NCI-H1930 (cell line): ENCODE results near the gene SORBS2.

ENCODE experiments used
- DNase-seq, 2 experiments: peaks; one replicate each; lab custom pipeline; 2025; lab: John Stamatoyannopoulos, UW

Gene SORBS2

GRCh38 chr4:185589067-185589836, 222.7 kb downstream of the SORBS2 start:
- DNase-seq = no peak

GRCh38 chr4:185587427-185588161, 224.4 kb downstream of the SORBS2 start:
- peak; percentile 24 to 26 for DNase-seq

- DNase-seq = no peak
Observed at GRCh38 chr4:185587030-185587426, 225.0 kb downstream of the SORBS2 start.

- no peak for DNase-seq
Observed at GRCh38 chr4:185585211-185585610, 226.8 kb downstream of the SORBS2 start.

- DNase-seq = no peak
Observed at GRCh38 chr4:185583813-185584212, 228.2 kb downstream of the SORBS2 start.

- no peak for DNase-seq
Observed at GRCh38 chr4:185582651-185583400, 229.2 kb downstream of the SORBS2 start.

- DNase-seq = no peak
Observed at GRCh38 chr4:185580699-185581098, 231.3 kb downstream of the SORBS2 start.

- DNase-seq = no peak
Observed at GRCh38 chr4:185578284-185578683, 233.7 kb downstream of the SORBS2 start.

- DNase-seq = no peak
Observed at GRCh38 chr4:185576962-185577950, 234.7 kb downstream of the SORBS2 start.

GRCh38 chr4:185576314-185576961, 235.6 kb downstream of the SORBS2 start:
- DNase-seq = no peak

GRCh38 chr4:185573651-185574199, 238.3 kb downstream of the SORBS2 start:
- DNase-seq = no peak

- no peak for DNase-seq
Observed at GRCh38 chr4:185570727-185571126, 241.3 kb downstream of the SORBS2 start.

GRCh38 chr4:185567381-185568376, 244.3 kb downstream of the SORBS2 start:
- DNase-seq = no peak

GRCh38 chr4:185566972-185567371, 245.0 kb downstream of the SORBS2 start:
- DNase-seq = no peak

- no peak for DNase-seq
Observed at GRCh38 chr4:185566425-185566824, 245.6 kb downstream of the SORBS2 start.

GRCh38 chr4:185565696-185566095, 246.3 kb downstream of the SORBS2 start:
- no peak for DNase-seq

- no peak for DNase-seq
Observed at GRCh38 chr4:185564349-185564748, 247.6 kb downstream of the SORBS2 start.

GRCh38 chr4:185562531-185562930, 249.5 kb downstream of the SORBS2 start:
- no peak for DNase-seq

- no peak for DNase-seq
Observed at GRCh38 chr4:185560316-185560715, 251.7 kb downstream of the SORBS2 start.
